Sigmoid colon (tissue), 7 donors: Measurements from ENCODE around the gene SWAP70. TPM values are rescaled to one million over a fixed set of nuclear protein-coding genes. Genes with fewer than 3 reads are reported as not detected.
"Not testable (repeated sequence)": the region's sequence is repeated elsewhere in the genome, so short reads cannot be mapped to it uniquely, and the experiment has no call there.

Experiments
- DNase-seq: peaks from one replicate; pipeline ENCODE4 v3.0.0-alpha.2; 2019
- H3K27ac ChIP-seq, 4 donors: fragments of 200-600 bp; sonication (generic); one replicate each; pipeline ENCODE4 v1.5.1; 2016 to 2019; ENCODE audit warnings: mild to moderate bottlenecking in 1 of 4
- H3K27me3 ChIP-seq, 3 donors: fragments of 200-600 bp; sonication (generic); one replicate each; pipeline ENCODE4 v1.5.1; 2019; ENCODE audit warnings: mild to moderate bottlenecking in 1 of 3
- H3K36me3 ChIP-seq, 4 donors: fragments of 200-600 bp; sonication (generic); one replicate each; pipeline ENCODE4 v1.5.1; 2016 to 2019
- H3K4me1 ChIP-seq, 4 donors: fragments of 200-600 bp; sonication (generic); one replicate each; pipeline ENCODE4 v1.5.1; 2017 to 2019
- H3K4me3 ChIP-seq, 4 donors: fragments of 200-600 bp; sonication (generic); one replicate each; pipeline ENCODE4 v1.5.1; 2017 to 2019; ENCODE audit warnings: mild to moderate bottlenecking in 2 of 4, moderate library complexity in 1 of 4
- H3K9me3 ChIP-seq, 4 donors: fragments of 200-600 bp in 3 of 4; sonication (generic) in 3 of 4; one replicate each; pipeline versions ENCODE4 v1.5.1 to v1.6.1; 2013 to 2019
- EP300 ChIP-seq, 4 donors: sonication (generic); formaldehyde crosslinking; IDR thresholded peaks; one replicate each; pipeline ENCODE4 v1.6.1; 2017; ENCODE audit warnings: antibody characterized with exemption in 4 of 4
- POLR2A ChIP-seq, 2 donors: fragments of 450-650 bp; IDR thresholded peaks; one replicate each; pipeline ENCODE4 v1.6.1; 2016; ENCODE audit warnings: antibody characterized with exemption in 2 of 2, mild to moderate bottlenecking in 2 of 2, moderate library complexity in 2 of 2
- POLR2AphosphoS5 ChIP-seq, 4 donors: sonication (generic); formaldehyde crosslinking; IDR thresholded peaks; one replicate each; pipeline ENCODE4 v1.6.1; 2017; ENCODE audit warnings: antibody characterized with exemption in 4 of 4
- whole genome bisulfite sequencing, 2 donors: extraction: QIAGEN DNeasy Blood & Tissue Kit; methylation state at CpG; one replicate each; pipeline ENCODE4 v1.1.7; 2013; 5-methylcytosine and 5-hydroxymethylcytosine counted together
- intact Hi-C: fragments of 100-400 bp; cut with DNase I; formaldehyde crosslinking; loops from one replicate; pipeline ENCODE4 v1.15.1; 2023
- polyA plus RNA-seq, 3 donors: library from polyadenylated mRNA; stranded (reverse); fragments of 200-250 nt; gene quantifications; one replicate each; pipeline ENCODE4 v1.2.3, GENCODE V29; 2013
- total RNA-seq, 4 donors: library from RNA; depleted of rRNA; stranded (reverse); fragments of >200 nt; gene quantifications; one replicate each; pipeline ENCODE4 v1.1.0, GENCODE V29; 2016
- TF ChIP-seq, protein P1 (sequence below), 4 experiments: fragments of 450-650 bp in 3 of 4; fragments of 200-600 bp in 1 of 4; IDR thresholded peaks; one replicate each; pipeline ENCODE4 v1.5.1; 2016 to 2019; ENCODE audit warnings: antibody characterized with exemption in 4 of 4, mild to moderate bottlenecking in 3 of 4, moderate library complexity in 2 of 4
- donor health status: healthy with polysubstance abuse.
- donor health status: Bipolar disorder and iron deficiency.
- donor health status: healthy.

The SWAP70 gene
- total and polyA plus RNA-seq, 7 donors, result 9.5 to 30.3 (median 22.1) TPM

DNA sequence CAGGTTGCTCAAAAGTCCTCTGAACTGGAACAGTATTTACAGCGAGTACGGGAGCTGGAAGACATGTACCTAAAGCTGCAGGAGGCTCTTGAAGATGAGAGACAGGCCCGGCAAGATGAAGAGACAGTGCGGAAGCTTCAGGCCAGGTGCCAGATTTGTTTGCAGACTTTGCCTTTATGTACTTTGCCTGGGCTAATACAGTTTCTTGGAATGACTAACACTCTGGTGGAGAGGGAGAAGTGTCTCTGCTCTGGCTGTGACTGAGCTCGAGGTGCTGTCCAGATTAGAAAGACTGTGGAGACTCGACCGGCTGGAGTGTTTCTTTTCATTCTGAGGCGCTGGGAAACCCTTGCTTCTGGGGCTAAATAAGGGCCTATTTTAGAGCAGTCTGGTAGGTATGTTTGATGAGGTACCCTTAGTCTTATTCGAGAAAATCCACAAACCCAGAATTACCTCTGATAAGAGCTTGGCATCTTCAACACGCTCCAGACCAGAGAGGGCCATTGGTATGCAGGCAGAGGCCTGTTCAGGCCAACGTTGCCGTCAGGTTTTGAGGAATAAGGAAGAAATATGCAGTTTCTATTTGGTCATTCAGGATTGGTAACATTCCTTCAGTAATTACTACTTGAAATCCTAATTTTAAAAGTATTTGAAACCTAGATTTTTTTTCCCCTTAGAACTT, 76.5 kb downstream of the SWAP70 start:
- H3K36me3 ChIP-seq, result peaks cover 6 to 57% (median 15%) of the 10 kb centered on the region in 4 donors
- H3K9me3 ChIP-seq, result no peaks in the 10 kb centered on the region
- DNase-seq, result no peak
- H3K4me3 ChIP-seq, result no peak overlapping the region
- intact Hi-C loops, result no loop called here
- no peaks in the 10 kb centered on the region for H3K4me1 ChIP-seq
- TF ChIP-seq POLR2A (IDR thresholded peaks at IDR 0.05), result no peak
- TF ChIP-seq, protein P1, sequence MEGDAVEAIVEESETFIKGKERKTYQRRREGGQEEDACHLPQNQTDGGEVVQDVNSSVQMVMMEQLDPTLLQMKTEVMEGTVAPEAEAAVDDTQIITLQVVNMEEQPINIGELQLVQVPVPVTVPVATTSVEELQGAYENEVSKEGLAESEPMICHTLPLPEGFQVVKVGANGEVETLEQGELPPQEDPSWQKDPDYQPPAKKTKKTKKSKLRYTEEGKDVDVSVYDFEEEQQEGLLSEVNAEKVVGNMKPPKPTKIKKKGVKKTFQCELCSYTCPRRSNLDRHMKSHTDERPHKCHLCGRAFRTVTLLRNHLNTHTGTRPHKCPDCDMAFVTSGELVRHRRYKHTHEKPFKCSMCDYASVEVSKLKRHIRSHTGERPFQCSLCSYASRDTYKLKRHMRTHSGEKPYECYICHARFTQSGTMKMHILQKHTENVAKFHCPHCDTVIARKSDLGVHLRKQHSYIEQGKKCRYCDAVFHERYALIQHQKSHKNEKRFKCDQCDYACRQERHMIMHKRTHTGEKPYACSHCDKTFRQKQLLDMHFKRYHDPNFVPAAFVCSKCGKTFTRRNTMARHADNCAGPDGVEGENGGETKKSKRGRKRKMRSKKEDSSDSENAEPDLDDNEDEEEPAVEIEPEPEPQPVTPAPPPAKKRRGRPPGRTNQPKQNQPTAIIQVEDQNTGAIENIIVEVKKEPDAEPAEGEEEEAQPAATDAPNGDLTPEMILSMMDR (IDR thresholded peaks at IDR 0.05), result no peak
- 36 to 69% methylated on average over 12 of the region's 12 CpGs for WGBS, 2 donors
- no peaks in the 10 kb centered on the region for H3K27me3 ChIP-seq
- H3K27ac ChIP-seq, result peak overlapping the region in 1 of 4 donors; percentile 26

DNA sequence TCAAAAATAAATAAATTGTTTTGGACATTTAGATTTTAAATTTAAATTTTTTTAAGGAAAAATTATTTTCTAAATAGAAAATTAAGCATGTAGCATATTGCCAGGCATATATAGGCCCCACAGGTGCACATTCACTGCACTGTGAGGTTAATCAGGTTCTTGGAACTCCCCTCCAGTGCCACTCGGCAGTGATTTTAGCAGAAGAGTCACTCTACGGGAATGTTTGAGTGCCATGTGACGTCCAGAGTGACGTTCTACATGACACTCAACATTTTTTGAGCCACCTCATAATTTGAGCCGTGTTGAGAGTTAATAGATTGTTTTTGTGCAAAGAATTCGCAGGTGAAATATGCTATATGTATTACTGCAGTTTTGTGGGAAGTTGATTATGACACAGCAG, 77.4 kb downstream of the SWAP70 start:
- H3K9me3 ChIP-seq, result no peaks in the 10 kb centered on the region
- H3K27me3 ChIP-seq, result no peaks in the 10 kb centered on the region
- WGBS, 2 donors, result 92 to 94% methylated on average over 6 of the region's 6 CpGs
- H3K27ac ChIP-seq, result no peak overlapping the region
- no peaks in the 10 kb centered on the region for H3K4me1 ChIP-seq
- DNase-seq, result no peak
- no peak overlapping the region for H3K4me3 ChIP-seq
- intact Hi-C loops, result no loop called here
- H3K36me3 ChIP-seq, result peaks cover 6 to 52% (median 15%) of the 10 kb centered on the region in 4 donors
- TF ChIP-seq, protein P1 (IDR thresholded peaks at IDR 0.05), result no peak
- TF ChIP-seq POLR2A (IDR thresholded peaks at IDR 0.05) (no peak), POLR2AphosphoS5 (IDR thresholded peaks at IDR 0.05) (no peak), EP300 (IDR thresholded peaks at IDR 0.05) (no peak)

DNA sequence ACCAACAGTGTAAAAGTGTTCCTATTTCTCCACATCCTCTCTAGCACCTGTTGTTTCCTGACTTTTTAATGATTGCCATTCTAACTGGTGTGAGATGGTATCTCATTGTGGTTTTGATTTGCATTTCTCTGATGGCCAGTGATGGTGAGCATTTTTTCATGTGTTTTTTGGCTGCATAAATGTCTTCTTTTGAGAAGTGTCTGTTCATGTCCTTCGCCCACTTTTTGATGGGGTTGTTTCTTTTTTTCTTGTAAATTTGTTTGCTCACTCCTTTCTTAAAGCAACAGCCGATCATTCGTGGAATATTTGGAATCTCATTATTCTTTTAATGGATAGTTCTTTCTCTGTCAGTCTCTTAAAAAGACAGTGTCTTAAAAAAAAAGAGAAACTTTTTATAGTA, 79.6 kb downstream of the SWAP70 start:
- intact Hi-C loops, H3K9me3 ChIP-seq, H3K27me3 ChIP-seq, DNase-seq, H3K4me3 ChIP-seq, H3K27ac ChIP-seq: not testable (repeated sequence)
- Histone ChIP-seq H3K4me1 (peaks cover 0 to 22% (median 8%) of the 10 kb centered on the region in 4 donors), H3K36me3 (peaks cover 6 to 38% (median 10%) of the 10 kb centered on the region in 4 donors)
- 91 to 95% methylated on average over 3 of the region's 3 CpGs for WGBS, 2 donors

DNA sequence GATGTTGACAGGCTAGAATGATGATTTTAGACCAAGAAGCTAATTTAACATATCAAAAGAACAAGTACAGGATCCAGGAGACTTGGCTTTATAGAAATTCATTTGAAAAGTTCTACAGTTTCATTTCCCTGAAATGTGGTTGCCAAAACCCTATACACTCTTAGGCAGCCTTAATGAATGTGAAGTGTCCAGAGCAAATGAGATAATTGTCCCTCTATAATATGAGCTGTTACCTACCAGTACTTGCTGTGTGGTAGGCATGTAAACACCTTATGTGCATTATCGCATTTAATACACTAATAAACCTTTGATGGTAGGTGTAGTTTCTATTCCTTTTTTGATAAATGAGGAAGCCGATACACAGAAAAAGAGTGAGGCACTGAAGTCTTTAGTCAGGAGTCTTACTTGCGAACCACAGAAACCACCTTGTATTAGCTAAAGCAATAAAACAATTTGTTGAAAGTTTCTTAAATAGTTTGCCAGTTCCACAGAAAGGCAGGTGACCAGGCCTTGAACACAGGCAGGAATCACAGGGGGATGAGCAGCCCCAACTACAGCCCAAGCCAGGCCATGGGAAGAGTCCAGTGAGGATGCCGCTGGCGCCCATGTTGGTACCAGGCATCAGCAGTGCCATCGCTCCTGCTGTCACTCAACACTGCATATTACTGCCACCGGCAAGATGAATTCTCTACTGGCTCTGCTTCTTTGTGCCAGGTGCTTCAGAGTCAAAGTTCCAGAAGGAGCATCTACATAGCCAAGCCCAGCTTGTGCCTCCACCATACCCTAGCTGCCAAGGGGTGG, 81.7 kb downstream of the SWAP70 start:
- intact Hi-C loops, result no loop called here
- 65 to 80% methylated on average over 7 of the region's 7 CpGs for WGBS, 2 donors

DNA sequence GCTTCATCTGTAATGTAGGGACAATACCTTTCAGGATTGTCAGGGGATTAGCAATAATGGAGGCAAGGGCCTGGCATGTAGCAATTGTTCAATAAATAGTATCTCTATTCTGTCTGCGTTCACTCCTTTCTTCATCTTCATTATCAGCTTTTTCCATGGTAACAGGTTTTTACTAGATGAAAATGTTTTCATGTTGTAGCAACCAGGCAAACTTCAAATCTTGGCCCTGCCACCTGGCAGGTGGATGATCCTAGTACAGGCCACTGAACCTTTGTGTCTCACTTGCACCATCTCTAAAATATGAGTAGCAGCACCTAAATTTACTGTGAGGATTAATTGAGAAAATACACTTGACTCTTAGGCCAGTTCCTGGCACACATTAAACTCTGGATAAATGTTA, 83.4 kb downstream of the SWAP70 start:
- no peaks in the 10 kb centered on the region for H3K9me3 ChIP-seq
- DNase-seq, result no peak
- TF ChIP-seq, protein P1 (IDR thresholded peaks at IDR 0.05), result no peak
- 33 to 68% methylated on average over 1 of the region's 1 CpG for WGBS, 2 donors
- H3K4me3 ChIP-seq, result no peak overlapping the region
- peaks cover 0 to 37% (median 6%) of the 10 kb centered on the region in 4 donors for H3K36me3 ChIP-seq
- H3K27me3 ChIP-seq, result no peaks in the 10 kb centered on the region
- intact Hi-C loops, result no loop called here
- peaks cover 0 to 25% (median 9%) of the 10 kb centered on the region in 4 donors for H3K4me1 ChIP-seq
- peak overlapping the region in 3 of 4 donors; percentile 46 to 63 (median 60) for H3K27ac ChIP-seq

More for the DNA sequence above, 81.7 kb downstream of the SWAP70 start:
- Histone ChIP-seq H3K9me3 (no peaks in the 10 kb centered on the region), H3K36me3 (peaks cover 0 to 38% (median 8%) of the 10 kb centered on the region in 4 donors), H3K4me1 (peaks cover 0 to 25% (median 9%) of the 10 kb centered on the region in 4 donors), H3K27ac (no peak overlapping the region), H3K4me3 (no peak overlapping the region), H3K27me3 (no peaks in the 10 kb centered on the region)
- TF ChIP-seq EP300 (IDR thresholded peaks at IDR 0.05), result no peak
- no peak for TF ChIP-seq POLR2A (IDR thresholded peaks at IDR 0.05)
- TF ChIP-seq, protein P1 (IDR thresholded peaks at IDR 0.05), result no peak
- no peak for TF ChIP-seq POLR2AphosphoS5 (IDR thresholded peaks at IDR 0.05)
- DNase-seq, result no peak
